Measurements from ENCODE around the gene SLC26A9. TPM values are rescaled to one million over a fixed set of nuclear protein-coding genes. Genes with fewer than 3 reads are reported as not detected.

Gene SLC26A9, protein sequence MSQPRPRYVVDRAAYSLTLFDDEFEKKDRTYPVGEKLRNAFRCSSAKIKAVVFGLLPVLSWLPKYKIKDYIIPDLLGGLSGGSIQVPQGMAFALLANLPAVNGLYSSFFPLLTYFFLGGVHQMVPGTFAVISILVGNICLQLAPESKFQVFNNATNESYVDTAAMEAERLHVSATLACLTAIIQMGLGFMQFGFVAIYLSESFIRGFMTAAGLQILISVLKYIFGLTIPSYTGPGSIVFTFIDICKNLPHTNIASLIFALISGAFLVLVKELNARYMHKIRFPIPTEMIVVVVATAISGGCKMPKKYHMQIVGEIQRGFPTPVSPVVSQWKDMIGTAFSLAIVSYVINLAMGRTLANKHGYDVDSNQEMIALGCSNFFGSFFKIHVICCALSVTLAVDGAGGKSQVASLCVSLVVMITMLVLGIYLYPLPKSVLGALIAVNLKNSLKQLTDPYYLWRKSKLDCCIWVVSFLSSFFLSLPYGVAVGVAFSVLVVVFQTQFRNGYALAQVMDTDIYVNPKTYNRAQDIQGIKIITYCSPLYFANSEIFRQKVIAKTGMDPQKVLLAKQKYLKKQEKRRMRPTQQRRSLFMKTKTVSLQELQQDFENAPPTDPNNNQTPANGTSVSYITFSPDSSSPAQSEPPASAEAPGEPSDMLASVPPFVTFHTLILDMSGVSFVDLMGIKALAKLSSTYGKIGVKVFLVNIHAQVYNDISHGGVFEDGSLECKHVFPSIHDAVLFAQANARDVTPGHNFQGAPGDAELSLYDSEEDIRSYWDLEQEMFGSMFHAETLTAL
- total RNA-seq: not detected

DNA sequence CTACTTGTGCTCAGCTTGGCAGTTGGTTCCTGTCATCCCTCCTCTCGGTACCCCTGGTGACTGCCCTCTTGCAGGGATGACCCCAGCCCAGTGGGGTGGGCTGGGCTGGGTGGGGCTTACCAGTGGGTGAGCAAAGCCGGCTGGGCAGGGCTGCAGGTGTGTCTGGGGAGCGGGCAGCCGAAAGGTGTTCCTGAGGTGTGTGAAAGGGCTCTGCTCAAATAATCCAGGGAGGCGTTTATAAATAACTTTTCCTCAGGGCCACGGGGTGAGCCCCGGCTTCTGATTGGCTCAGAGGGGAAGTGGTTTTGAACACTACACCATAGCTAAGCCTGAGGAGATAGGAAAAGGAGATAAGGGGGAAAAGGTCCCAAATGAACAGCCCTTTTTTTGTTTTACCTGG is at the start of gene SLC26A9:
Gene SLC26A9, minus strand, starts transcription at position 212 of the 400 bp plus-strand sequence. CDS start 7,636 bp downstream, outside the sequence.
- no peaks in the 10 kb centered on the region for H3K4me1 Mint-ChIP-seq
- intact Hi-C loops (cut with DNase I, micrococcal nuclease): no loop called here
- CTCF ChIA-PET: interaction anchor here (0.6 kb wide), 1 partner anchor 45 kb away, joined by 3 read pairs; no protein-coding TSS in a partner anchor
- no peak for ATAC-seq
- no peak within 1 kb of the TSS for H3K4me3 Mint-ChIP-seq
- DNase-seq: no peak
- no peaks in the 10 kb centered on the region for H3K9me3 Mint-ChIP-seq (ENCODE audit: low read depth)
- no peak within 1 kb of the TSS for H3K27ac Mint-ChIP-seq
- peaks cover 24% of the 10 kb centered on the region for H3K27me3 Mint-ChIP-seq
- no peaks in the 10 kb centered on the region for H3K36me3 Mint-ChIP-seq (ENCODE audit: low read depth)
- POLR2A ChIA-PET: no interaction called here

DNA sequence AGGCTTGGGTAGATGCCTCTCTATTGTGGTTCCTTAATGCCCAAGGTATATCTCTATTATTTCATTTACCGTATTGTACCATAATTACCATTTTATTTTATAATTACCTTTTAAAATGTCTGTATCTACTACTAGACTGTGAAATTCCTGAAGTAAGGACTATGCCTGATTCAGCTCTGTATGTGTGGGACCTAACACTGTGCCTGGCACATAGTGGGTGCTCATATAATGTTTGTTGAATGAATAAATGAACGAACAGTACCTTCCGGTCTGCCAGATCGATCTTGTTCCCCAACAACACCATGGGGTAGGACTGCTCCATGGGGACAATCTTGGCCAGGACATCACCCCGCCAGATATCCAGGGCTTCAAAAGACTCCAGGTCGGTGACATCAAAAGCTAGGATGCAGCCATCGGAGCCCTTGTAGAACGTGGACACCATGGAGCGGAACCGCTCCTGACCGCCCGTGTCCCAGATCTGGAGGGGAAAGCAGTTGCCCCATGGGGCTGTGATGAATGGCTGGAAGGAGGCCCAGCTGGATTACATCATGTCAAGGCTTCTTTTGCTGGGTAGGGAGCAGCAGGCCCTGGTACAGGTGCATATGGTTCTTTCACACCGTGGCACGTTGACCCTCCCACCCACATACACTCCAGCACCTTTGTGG is 49.1 kb upstream of the SLC26A9 start:
- POLR2A ChIA-PET: no interaction called here
- CTCF ChIA-PET: interaction anchor here (0.6 to 2.2 kb wide), 4 partner anchors 15 to 334 kb away, joined by 3 to 11 read pairs (median 4); no protein-coding TSS in a partner anchor

DNA sequence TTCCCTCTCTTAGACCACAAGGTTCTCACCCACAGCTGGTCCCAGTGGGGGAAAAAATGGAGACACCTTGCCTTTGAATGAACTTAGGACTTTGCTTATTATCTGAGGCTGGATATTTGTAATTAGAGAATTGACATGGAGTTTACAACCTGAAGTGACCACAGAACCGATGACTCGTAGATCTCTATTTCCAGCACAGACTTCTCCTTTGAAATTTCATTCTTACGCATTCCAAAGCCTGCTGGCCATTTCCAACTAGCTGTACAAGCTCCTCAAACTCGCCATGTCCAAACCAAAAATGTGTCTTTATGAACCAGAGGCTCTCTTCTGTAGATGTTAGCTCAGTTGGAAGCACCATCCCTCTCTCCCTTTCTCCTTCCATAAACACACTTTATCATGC is 48.0 kb upstream of the SLC26A9 start:
- POLR2A ChIA-PET: interaction anchor here (0.6 kb wide), 2 partner anchors 243 to 445 kb away, joined by 3 read pairs; no protein-coding TSS in a partner anchor
- DNase-seq: no peak

More for the DNA sequence above, 49.1 kb upstream of the SLC26A9 start:
- no peaks in the 10 kb centered on the region for H3K36me3 Mint-ChIP-seq (ENCODE audit: low read depth)
- H3K4me3 Mint-ChIP-seq: no peak overlapping the region
- intact Hi-C loops (cut with DNase I, micrococcal nuclease): no loop called here
- no peak for DNase-seq
- H3K27me3 Mint-ChIP-seq: peaks cover 16% of the 10 kb centered on the region
- no peaks in the 10 kb centered on the region for H3K9me3 Mint-ChIP-seq (ENCODE audit: low read depth)
- H3K27ac Mint-ChIP-seq: no peak overlapping the region
- ATAC-seq: no peak
- H3K4me1 Mint-ChIP-seq: no peaks in the 10 kb centered on the region

DNA sequence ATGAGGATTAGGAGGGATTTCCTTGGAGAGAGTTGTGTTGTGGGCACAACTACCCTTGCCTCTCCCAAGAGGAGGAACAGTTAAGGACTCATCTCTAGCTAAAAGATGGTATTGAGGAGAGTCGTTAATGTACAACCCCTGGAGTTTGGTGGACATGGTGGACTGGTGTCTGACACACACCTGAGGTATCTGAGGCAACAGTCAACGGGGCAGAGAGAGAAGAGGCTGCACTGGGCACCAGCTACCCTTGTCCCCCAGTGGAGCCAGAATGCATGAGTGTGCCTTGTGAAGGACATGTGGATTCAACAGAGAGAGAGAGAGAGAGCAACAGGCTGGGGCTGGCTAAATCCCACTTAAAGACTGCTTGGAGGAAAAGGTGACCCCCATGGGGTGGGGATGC is 47.0 kb upstream of the SLC26A9 start:
- Mint-ChIP-seq H3K4me1 (no peaks in the 10 kb centered on the region), H3K27ac (no peak overlapping the region), H3K9me3 (ENCODE audit: low read depth) (no peaks in the 10 kb centered on the region), H3K4me3 (no peak overlapping the region), H3K27me3 (peaks cover 13% of the 10 kb centered on the region), H3K36me3 (ENCODE audit: low read depth) (no peaks in the 10 kb centered on the region)
- ATAC-seq (no peak), DNase-seq (no peak)
- intact Hi-C loops (cut with DNase I, micrococcal nuclease): no loop called here
- ChIA-PET POLR2A (interaction anchor here (0.6 kb wide), 1 partner anchor 430 kb away, joined by 3 read pairs; no protein-coding TSS in a partner anchor), CTCF (interaction anchor here (1.6 kb wide), 1 partner anchor 13 kb away, joined by 8 read pairs; no protein-coding TSS in a partner anchor)

More for the DNA sequence above, 48.0 kb upstream of the SLC26A9 start:
- ATAC-seq: no peak
- no peak overlapping the region for H3K4me3 Mint-ChIP-seq
- no peaks in the 10 kb centered on the region for H3K36me3 Mint-ChIP-seq (ENCODE audit: low read depth)
- intact Hi-C loops (cut with DNase I, micrococcal nuclease): no loop called here
- H3K27ac Mint-ChIP-seq: no peak overlapping the region
- CTCF ChIA-PET: interaction anchor here (0.9 to 2.2 kb wide), 3 partner anchors 14 to 333 kb away, joined by 3 to 11 read pairs (median 5); no protein-coding TSS in a partner anchor
- H3K9me3 Mint-ChIP-seq (ENCODE audit: low read depth): no peaks in the 10 kb centered on the region
- no peaks in the 10 kb centered on the region for H3K4me1 Mint-ChIP-seq
- H3K27me3 Mint-ChIP-seq: peaks cover 13% of the 10 kb centered on the region

DNA sequence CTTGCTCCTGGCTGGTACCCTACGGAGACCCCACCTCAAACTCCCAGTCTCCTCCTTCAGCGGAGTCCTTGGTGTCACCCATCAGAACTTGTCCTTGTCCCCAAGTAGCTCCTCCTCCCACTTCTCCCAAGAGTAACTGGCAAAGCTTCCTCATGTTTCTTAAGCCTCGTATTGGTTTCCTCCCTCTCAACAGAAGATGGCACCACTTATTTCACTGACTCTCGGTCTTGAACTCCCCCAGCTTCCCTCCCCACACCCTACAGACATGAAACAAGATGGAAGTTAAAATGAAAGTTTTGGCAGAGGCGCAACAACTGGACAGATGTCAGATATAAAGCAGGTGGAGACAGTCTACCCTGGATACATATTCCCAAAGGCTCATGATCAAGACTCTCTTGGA is 46.5 kb upstream of the SLC26A9 start:
- Mint-ChIP-seq H3K27ac (no peak overlapping the region), H3K9me3 (ENCODE audit: low read depth) (no peaks in the 10 kb centered on the region), H3K36me3 (ENCODE audit: low read depth) (no peaks in the 10 kb centered on the region), H3K4me3 (no peak overlapping the region), H3K27me3 (peaks cover 13% of the 10 kb centered on the region), H3K4me1 (no peaks in the 10 kb centered on the region)
- CTCF ChIA-PET: interaction anchor here (1.6 kb wide), 1 partner anchor 12 kb away, joined by 8 read pairs; no protein-coding TSS in a partner anchor
- POLR2A ChIA-PET: interaction anchor here (0.6 kb wide), 1 partner anchor 430 kb away, joined by 3 read pairs; no protein-coding TSS in a partner anchor
- intact Hi-C loops (cut with DNase I, micrococcal nuclease): no loop called here
- DNase-seq: no peak
- ATAC-seq: no peak

DNA sequence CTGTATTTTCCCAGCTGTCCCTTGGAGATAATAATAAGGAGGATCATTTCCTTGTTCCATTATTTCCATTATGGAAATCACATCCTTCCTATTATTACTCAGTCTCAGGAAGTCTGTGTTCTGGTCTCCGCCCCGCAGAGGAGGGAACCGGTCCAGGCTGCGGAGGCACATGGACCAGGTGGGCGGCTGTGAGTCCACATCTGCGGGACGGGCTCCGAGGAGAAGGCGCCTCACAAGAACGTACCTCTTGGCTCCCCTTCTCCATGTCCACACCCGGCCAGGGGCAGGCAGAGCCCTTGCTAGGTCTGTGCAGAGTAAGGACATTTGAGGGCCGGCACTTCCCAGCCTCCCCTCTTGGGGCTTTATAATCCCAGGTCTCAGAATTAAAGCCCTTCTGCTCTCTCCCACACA is 45.3 kb upstream of the SLC26A9 start:
- DNase-seq (no peak), ATAC-seq (no peak)
- Mint-ChIP-seq H3K27ac (no peak overlapping the region), H3K27me3 (peaks cover 13% of the 10 kb centered on the region), H3K9me3 (ENCODE audit: low read depth) (no peaks in the 10 kb centered on the region), H3K4me1 (no peaks in the 10 kb centered on the region), H3K4me3 (no peak overlapping the region), H3K36me3 (ENCODE audit: low read depth) (no peaks in the 10 kb centered on the region)
- intact Hi-C loops (cut with DNase I, micrococcal nuclease): no loop called here
- ChIA-PET POLR2A (no interaction called here), CTCF (interaction anchor here (0.8 kb wide), 1 partner anchor 11 kb away, joined by 4 read pairs; no protein-coding TSS in a partner anchor)

DNA sequence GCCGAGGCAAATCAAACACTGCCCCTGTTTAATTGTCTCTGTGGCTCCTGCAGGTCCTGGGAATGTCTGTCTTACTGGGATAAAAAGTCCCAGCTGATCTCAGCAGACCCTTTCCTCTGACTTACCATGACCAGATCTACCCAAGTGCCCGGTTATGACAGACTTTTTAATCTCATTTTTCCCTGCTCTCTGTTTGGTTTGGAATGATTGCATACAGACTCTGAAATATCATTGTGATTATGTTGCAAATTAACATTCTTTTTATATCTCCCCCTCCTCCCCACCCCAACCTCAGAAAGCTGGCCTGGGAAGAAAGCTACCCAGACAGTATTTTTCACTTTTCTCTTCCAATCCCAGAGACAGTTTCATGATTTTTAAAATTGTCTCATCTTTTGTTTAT is 43.6 kb upstream of the SLC26A9 start:
- H3K36me3 Mint-ChIP-seq (ENCODE audit: low read depth): no peaks in the 10 kb centered on the region

DNA sequence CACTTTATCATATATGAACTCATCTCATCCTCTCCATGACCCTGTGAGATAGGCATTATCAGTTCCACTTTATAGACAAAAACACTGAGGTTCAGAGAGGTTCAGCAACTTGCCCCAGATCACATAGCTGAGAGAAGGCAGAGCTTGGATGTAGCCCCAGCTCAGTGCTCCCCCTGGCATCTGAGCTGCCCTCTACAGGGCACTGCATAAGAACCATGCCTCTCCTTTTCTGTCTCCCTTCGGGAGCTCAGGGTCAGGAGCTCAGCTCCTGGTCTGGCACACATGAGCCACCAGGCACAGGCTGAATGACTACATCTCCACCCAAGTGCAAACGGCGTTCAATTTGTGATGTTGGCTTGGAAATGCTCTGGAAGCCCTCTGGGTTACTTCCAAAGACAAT is 43.0 kb upstream of the SLC26A9 start:
- Mint-ChIP-seq H3K36me3 (ENCODE audit: low read depth) (no peaks in the 10 kb centered on the region), H3K9me3 (ENCODE audit: low read depth) (peaks cover 6% of the 10 kb centered on the region), H3K27ac (no peak overlapping the region), H3K4me3 (no peak overlapping the region), H3K27me3 (peaks cover 7% of the 10 kb centered on the region), H3K4me1 (no peaks in the 10 kb centered on the region)
- ChIA-PET CTCF (interaction anchor here (0.6 to 8.3 kb wide), 12 partner anchors 9 to 663 kb away, joined by 3 to 79 read pairs (median 4); no protein-coding TSS in a partner anchor), POLR2A (no interaction called here)
- ATAC-seq: no peak
- intact Hi-C loops (cut with DNase I, micrococcal nuclease): no loop called here
- DNase-seq: no peak

More for the DNA sequence above, 43.6 kb upstream of the SLC26A9 start:
- ChIA-PET POLR2A (no interaction called here), CTCF (interaction anchor here (0.6 to 8.3 kb wide), 11 partner anchors 9 to 662 kb away, joined by 3 to 79 read pairs (median 5); no protein-coding TSS in a partner anchor)
- Mint-ChIP-seq H3K9me3 (ENCODE audit: low read depth) (peaks cover 2% of the 10 kb centered on the region), H3K4me3 (no peak overlapping the region), H3K27me3 (peaks cover 11% of the 10 kb centered on the region), H3K27ac (no peak overlapping the region), H3K4me1 (no peaks in the 10 kb centered on the region)
- intact Hi-C loops (cut with DNase I, micrococcal nuclease): no loop called here
- ATAC-seq (no peak), DNase-seq (no peak)

DNA sequence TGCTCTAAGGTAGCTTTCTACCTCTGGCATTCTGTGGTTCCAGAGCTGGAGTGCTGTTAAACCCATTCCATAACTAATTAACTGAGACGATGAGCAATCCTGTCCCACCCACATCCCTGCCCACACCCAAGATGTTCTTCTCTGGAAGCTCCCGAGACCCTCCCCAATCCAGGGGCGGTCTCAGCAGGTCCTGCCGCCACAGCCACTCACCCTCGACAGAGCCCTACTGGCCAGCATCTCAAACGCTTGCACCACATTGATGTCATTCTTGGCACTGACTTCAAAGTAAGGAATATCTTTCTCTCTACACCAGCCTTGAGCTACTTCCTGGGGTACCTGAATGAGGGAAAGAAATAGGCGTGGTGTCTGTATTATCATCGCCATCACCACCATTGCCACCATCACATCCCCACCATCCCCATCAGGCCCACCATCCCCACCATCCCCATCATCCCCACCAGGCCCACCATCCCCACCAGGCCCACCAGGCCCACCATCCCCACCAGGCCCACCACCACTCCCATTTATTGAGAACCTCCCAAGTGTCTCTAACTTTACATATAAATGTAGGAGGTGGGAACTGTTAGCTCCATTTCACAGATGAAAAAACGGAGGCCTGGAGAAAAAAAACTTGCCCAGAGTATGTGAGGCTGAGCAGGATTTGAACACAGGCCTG is 42.2 kb upstream of the SLC26A9 start:
- ChIA-PET CTCF (interaction anchor here (0.6 to 8.3 kb wide), 9 partner anchors 8 to 477 kb away, joined by 3 to 79 read pairs (median 4); no protein-coding TSS in a partner anchor), POLR2A (no interaction called here)
- H3K27me3 Mint-ChIP-seq: peaks cover 6% of the 10 kb centered on the region
- no peak overlapping the region for H3K27ac Mint-ChIP-seq
- H3K4me1 Mint-ChIP-seq: no peaks in the 10 kb centered on the region
- no peak for DNase-seq
- H3K36me3 Mint-ChIP-seq (ENCODE audit: low read depth): no peaks in the 10 kb centered on the region
- H3K9me3 Mint-ChIP-seq (ENCODE audit: low read depth): peaks cover 8% of the 10 kb centered on the region
- intact Hi-C loops (cut with DNase I, micrococcal nuclease): no loop called here
- no peak for ATAC-seq
- H3K4me3 Mint-ChIP-seq: no peak overlapping the region

DNA sequence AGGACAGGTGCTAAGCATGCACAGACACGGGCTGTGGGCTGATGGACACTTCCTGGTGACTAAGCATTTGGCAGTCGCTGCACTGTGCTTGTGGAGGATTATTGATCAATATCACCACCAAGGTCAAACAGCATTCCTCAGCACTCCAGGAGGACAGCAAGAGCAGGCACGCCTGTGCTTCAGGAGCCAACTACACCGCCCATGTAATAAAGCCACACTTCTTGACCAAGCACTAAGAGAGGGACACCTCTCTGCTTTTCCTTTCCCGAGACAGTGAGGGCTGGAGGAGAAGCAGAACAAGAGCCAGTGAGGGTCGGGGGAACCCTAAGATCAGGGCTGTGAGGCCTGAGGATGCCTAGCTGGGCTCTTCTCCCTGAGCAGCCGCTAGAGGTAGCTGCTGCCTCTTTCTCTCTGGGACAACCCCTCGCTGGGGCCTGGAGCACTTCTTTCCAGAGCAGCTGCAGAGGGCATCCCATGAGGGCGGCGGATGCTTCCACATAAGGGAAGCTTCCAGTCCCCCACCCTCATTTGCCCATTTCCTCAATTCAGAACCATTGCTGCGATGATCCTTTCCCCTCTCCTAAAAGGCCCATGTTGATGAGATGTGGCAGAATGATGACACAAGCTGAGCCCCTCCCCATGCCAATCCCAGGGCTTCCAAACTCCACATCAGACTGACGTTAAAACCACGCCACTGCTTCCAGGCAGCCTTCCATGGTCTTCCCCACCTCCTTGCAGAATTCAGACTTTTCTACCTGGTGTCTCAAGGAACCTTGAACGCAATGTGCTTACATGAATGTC is 40.9 kb upstream of the SLC26A9 start:
- H3K4me1 Mint-ChIP-seq: no peaks in the 10 kb centered on the region
- H3K4me3 Mint-ChIP-seq: no peak overlapping the region
- H3K9me3 Mint-ChIP-seq (ENCODE audit: low read depth): peaks cover 8% of the 10 kb centered on the region
- ATAC-seq: peak; percentile 92
- H3K27me3 Mint-ChIP-seq: no peaks in the 10 kb centered on the region
- POLR2A ChIA-PET: no interaction called here
- CTCF ChIA-PET: interaction anchor here (0.5 to 8.3 kb wide), 13 partner anchors 15 to 509 kb away, joined by 3 to 79 read pairs (median 3); no protein-coding TSS in a partner anchor
- H3K27ac Mint-ChIP-seq: no peak overlapping the region
- no peaks in the 10 kb centered on the region for H3K36me3 Mint-ChIP-seq (ENCODE audit: low read depth)
- DNase-seq: peak; percentile 66
- intact Hi-C loops (cut with DNase I, micrococcal nuclease): loop anchor here (1.0 kb wide), 1 partner anchor 122 kb away; no protein-coding TSS in a partner anchor

Data from activated CD4-positive, alpha-beta T cell treated with anti-CD3 and anti-CD28 coated beads for 36 hours (primary cell).